Nephron (organoid): Measurements from ENCODE around the gene PTPRN2.

Source experiments
- H3K27ac Mint-ChIP-seq, 3 experiments: 2 replicates each; pipeline ENCODE4 v1.8.0; 2020; ENCODE audit warnings: mixed read lengths in 3 of 3, mild to moderate bottlenecking in 2 of 3, moderate library complexity in 1 of 3
- H3K27me3 Mint-ChIP-seq: 2 replicates; pipeline ENCODE4 v1.8.0; 2021; ENCODE audit warnings: low read depth, mild to moderate bottlenecking, moderate library complexity, mixed read lengths
- H3K36me3 Mint-ChIP-seq: 2 replicates; pipeline ENCODE4 v1.8.0; 2020; ENCODE audit warnings: low read depth, mixed read lengths
- H3K4me1 Mint-ChIP-seq: 2 replicates; pipeline ENCODE4 v1.8.0; 2020; ENCODE audit warnings: mixed read lengths
- H3K4me3 Mint-ChIP-seq, 3 experiments: 2 replicates each; pipeline ENCODE4 v1.8.0; 2020; ENCODE audit warnings: mild to moderate bottlenecking in 3 of 3, mixed read lengths in 3 of 3, moderate library complexity in 2 of 3
- H3K9me3 Mint-ChIP-seq: 2 replicates; pipeline ENCODE4 v1.8.0; 2020; ENCODE audit warnings: mixed read lengths
- CTCF ChIP-seq, 3 experiments: fragments of 200-600 bp; sonication (generic); IDR thresholded peaks; one replicate each; pipeline ENCODE4 v1.5.0; 2021; ENCODE audit warnings: antibody characterized with exemption in 3 of 3; ENCODE audit not compliant: unreplicated experiment in 3 of 3

Gene PTPRN2

DNA sequence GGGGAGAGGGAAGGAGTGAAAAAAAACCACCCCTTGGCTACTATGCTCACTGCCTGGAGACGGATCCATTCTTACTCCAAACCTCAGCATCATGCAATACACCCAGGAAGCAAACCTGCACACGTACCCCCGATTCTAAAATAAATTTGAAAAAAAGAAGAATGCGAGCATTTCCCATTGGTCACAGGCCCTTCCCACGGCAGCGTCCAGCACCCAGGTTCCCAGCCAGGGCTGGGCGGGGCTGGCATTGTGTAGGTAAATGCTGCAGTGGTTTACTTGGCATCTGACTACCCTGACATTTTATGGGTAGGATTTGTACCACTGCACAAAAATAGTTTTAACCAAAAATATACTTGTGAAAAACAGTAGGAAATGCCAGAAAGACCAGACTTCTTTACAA, 831.9 kb downstream of the PTPRN2 start:
- Mint-ChIP-seq H3K4me1 (no peaks in the 10 kb centered on the region), H3K9me3 (peaks cover 2% of the 10 kb centered on the region), H3K27me3 (peaks cover 32% of the 10 kb centered on the region), H3K27ac (no peak overlapping the region), H3K4me3 (no peak overlapping the region), H3K36me3 (no peaks in the 10 kb centered on the region)
- no peak for TF ChIP-seq CTCF (IDR thresholded peaks at IDR 0.05; ENCODE audit: unreplicated experiment in 3 of 3)

GRCh38 chr7:157754416-157754790, 833.2 kb downstream of the PTPRN2 start:
- TF ChIP-seq CTCF (IDR thresholded peaks at IDR 0.05; ENCODE audit: unreplicated experiment in 3 of 3) = no peak
- peaks cover 24% of the 10 kb centered on the region for H3K27me3 Mint-ChIP-seq
- no peak overlapping the region for H3K27ac Mint-ChIP-seq
- no peaks in the 10 kb centered on the region for H3K4me1 Mint-ChIP-seq
- H3K36me3 Mint-ChIP-seq = no peaks in the 10 kb centered on the region
- H3K9me3 Mint-ChIP-seq = no peaks in the 10 kb centered on the region
- H3K4me3 Mint-ChIP-seq = no peak overlapping the region

GRCh38 chr7:157753713-157754415, 833.8 kb downstream of the PTPRN2 start:
- no peak overlapping the region for H3K4me3 Mint-ChIP-seq
- H3K36me3 Mint-ChIP-seq = no peaks in the 10 kb centered on the region
- H3K4me1 Mint-ChIP-seq = no peaks in the 10 kb centered on the region
- H3K27me3 Mint-ChIP-seq = peaks cover 21% of the 10 kb centered on the region
- H3K27ac Mint-ChIP-seq = no peak overlapping the region
- TF ChIP-seq CTCF (IDR thresholded peaks at IDR 0.05; ENCODE audit: unreplicated experiment in 3 of 3) = no peak
- no peaks in the 10 kb centered on the region for H3K9me3 Mint-ChIP-seq

- TF ChIP-seq CTCF (IDR thresholded peaks at IDR 0.05; ENCODE audit: unreplicated experiment in 3 of 3) = no peak
- H3K27ac Mint-ChIP-seq = no peak overlapping the region
- no peak overlapping the region for H3K4me3 Mint-ChIP-seq
- H3K27me3 Mint-ChIP-seq = peaks cover 17% of the 10 kb centered on the region
- H3K36me3 Mint-ChIP-seq = no peaks in the 10 kb centered on the region
- H3K4me1 Mint-ChIP-seq = no peaks in the 10 kb centered on the region
- no peaks in the 10 kb centered on the region for H3K9me3 Mint-ChIP-seq
Measured at GRCh38 chr7:157752832-157753291, 834.8 kb downstream of the PTPRN2 start.

DNA sequence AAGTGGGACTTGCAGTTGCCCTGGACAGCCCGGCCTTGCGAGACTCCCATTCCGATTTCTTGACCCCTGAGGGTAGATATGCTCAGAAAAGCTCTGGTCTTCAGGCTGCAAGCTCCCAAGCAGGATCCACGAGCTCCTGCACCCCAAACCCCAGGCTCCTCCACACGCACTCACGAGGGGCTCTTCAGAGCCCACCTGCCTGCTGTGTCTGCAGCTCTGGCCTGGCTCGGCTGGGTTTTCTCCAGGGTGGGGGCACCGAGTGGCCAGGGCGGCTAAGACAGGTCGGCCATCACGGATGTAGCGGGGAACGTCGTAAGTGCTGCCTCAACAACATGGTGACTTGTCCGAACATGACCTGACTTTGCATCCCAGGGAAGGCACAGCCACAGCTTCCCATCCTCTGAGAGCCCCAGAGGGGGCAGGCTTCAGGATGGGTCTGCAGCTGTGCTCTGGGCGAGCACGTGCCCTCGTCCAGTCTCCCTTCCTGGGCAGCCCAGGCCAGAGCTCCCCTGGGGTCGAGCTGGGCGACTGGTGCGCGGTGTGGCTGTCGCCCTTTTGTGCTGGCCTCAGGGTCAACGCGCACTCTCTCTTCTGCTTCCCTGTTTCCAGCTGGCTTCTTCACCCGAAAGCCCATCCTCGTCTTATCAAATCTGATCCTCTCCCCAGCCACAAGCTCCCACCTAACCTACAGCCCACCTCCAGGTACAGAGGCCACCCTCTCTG, 835.5 kb downstream of the PTPRN2 start:
- H3K36me3 Mint-ChIP-seq = no peaks in the 10 kb centered on the region
- TF ChIP-seq CTCF (IDR thresholded peaks at IDR 0.05; ENCODE audit: unreplicated experiment in 3 of 3) = no peak
- H3K9me3 Mint-ChIP-seq = no peaks in the 10 kb centered on the region

More for the DNA sequence above, 835.5 kb downstream of the PTPRN2 start:
- Mint-ChIP-seq H3K4me3 (no peak overlapping the region), H3K27me3 (peaks cover 17% of the 10 kb centered on the region), H3K4me1 (no peaks in the 10 kb centered on the region), H3K27ac (no peak overlapping the region)
